ENCODE results near the gene PTPN18.
"Not testable (repeated sequence)": the region's sequence is repeated elsewhere in the genome, so short reads cannot be mapped to it uniquely, and the experiment has no call there.

PTPN18 gene

GRCh38 chr2:130389783-130390182 is 33.9 kb downstream of the PTPN18 start:
- no peak for DNase-seq
- TF ChIP-seq GATA1 (IDR thresholded peaks at IDR 0.05; ENCODE audit: low read depth, low read length) = no peak
- no peak for TF ChIP-seq POLR2A (IDR thresholded peaks at IDR 0.05; ENCODE audit: low read length)

DNA sequence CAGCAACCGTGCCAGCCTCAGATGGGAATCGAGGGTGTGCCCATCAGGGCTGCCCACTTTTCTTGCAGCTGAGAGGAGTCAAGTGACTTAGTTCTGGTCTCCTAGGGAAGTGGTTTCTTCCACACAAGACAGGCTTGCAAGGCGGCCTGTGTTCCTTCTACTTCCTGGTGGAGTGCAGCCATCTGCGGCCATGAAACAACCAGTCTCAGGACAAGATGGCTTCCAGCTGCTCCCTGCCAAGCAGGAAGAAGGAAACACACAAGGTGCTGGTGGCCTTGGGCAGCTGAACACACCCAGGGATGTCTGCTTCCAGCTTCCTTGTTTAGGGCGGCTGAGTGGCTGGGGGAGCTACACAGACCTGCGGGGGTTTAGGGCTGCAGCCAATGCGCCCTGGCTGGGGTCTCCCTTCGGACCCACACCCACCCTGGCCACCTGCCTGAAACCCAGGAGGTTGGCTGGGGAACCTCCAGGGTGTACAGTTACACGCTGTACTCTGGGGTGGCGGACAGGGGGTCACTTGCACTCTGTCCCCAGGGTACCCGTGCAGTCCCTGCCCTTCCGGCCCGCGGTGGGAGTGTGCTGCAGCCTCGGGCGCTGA is 34.7 kb downstream of the PTPN18 start:
- no peak for DNase-seq
- TF ChIP-seq GATA1 (IDR thresholded peaks at IDR 0.05; ENCODE audit: low read depth, low read length) (no peak), POLR2A (IDR thresholded peaks at IDR 0.05; ENCODE audit: low read length) (no peak)

DNA sequence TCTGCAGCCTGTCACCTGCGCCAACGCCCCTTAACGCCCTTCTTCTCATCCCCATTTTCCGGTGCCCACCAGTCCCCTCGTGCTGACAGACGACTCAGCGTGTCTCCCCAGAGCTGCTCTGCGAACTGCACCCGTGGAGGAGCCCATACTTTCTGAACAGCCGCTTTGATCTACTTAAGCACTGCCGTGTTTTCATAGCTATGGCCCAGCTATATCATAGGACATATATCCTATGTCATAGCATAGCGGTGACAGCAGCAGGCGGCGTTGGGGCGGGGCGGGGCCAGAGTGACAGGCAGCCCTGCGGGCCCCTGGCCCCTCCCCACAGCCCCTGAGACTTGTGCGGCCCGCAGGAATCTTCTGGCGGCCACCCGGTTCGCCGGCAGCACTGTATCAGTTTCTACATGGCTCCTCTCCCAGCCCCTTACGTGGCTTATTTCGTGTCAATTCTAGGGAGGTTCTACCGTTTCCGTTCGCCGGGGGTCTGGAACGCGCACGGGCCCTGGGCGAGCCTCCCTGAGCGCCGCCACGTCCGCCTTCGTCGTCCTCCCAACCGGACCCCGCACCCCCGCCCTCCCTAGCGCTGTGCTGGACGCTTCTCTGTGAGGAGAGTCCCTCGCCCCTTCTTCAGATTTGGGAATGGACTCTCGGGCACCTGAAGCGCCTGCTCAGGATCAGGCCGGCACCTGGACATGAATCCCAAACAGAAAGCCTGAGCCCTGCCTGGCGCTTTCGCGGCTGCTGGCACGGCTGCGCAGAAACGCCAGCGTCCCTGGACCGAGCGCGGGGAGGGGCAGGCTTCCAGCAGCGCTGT is 35.4 kb downstream of the PTPN18 start:
- TF ChIP-seq GATA1 (IDR thresholded peaks at IDR 0.05; ENCODE audit: low read depth, low read length) = no peak
- no peak for TF ChIP-seq POLR2A (IDR thresholded peaks at IDR 0.05; ENCODE audit: low read length)
- peak; percentile 85 to 86 for DNase-seq

GRCh38 chr2:130391872-130392670 is 36.2 kb downstream of the PTPN18 start:
- TF ChIP-seq GATA1 (IDR thresholded peaks at IDR 0.05; ENCODE audit: low read depth, low read length) (no peak), POLR2A (IDR thresholded peaks at IDR 0.05; ENCODE audit: low read length) (no peak)
- DNase-seq = no peak

- DNase-seq = no peak
- no peak for TF ChIP-seq GATA1 (IDR thresholded peaks at IDR 0.05; ENCODE audit: low read depth, low read length)
- TF ChIP-seq POLR2A (IDR thresholded peaks at IDR 0.05; ENCODE audit: low read length) = no peak
These were observed 37.6 kb downstream of the PTPN18 start for GRCh38 chr2:130393318-130393910.

GRCh38 chr2:130406280-130406679 is 50.4 kb downstream of the PTPN18 start:
- DNase-seq = not testable (repeated sequence)

DNA sequence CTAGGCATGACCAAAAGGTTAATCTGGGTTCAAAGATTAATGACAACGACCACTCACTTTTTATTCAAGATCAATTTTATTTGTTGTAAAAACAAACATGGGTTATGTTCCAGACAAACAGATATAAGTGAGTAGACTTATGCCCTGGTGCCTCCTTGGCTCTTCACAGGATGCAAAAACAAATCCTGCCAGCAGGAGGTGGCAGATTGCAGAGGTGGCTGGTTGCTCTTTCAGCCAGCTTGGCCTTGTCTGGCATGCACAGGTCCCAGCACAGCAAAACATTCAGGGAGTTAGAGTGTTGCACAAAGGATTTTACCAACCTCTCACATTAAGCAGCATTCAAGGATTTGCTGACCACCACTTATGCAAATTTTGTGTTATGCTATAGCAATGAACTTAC is 60.8 kb downstream of the PTPN18 start:
- DNase-seq = not testable (repeated sequence)

DNA sequence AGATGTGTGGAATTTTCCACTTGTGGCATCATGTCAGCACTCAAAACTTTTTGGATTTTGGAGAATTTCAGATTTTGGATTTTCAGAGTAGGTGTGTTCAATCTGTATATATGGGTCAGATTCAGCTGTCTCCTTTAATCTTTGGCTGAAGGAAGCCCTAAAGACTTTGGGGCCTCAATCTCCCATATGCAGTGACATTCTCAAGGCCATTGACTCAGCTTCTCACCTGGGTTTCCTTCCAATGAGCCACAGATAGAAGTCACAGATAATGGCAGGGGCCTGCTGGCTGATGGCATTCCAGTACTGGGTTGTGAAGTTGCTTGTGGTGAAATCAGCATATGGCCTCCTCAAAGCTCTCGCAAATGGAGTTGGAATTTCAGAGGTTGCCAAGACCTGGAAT is 63.0 kb downstream of the PTPN18 start:
- not testable (repeated sequence) for DNase-seq
